ENCODE data around the gene MCEMP1. TPM values are rescaled to one million over a fixed set of nuclear protein-coding genes. Genes with fewer than 3 reads are reported as not detected.
A peak's percentile ranks its signal among the peaks of the same experiment; 100 is the strongest.

MCEMP1 gene
- total and polyA plus RNA-seq, 11 donors, result 0.16 to 1.4 (median 0.54) TPM; not detected in 3

DNA sequence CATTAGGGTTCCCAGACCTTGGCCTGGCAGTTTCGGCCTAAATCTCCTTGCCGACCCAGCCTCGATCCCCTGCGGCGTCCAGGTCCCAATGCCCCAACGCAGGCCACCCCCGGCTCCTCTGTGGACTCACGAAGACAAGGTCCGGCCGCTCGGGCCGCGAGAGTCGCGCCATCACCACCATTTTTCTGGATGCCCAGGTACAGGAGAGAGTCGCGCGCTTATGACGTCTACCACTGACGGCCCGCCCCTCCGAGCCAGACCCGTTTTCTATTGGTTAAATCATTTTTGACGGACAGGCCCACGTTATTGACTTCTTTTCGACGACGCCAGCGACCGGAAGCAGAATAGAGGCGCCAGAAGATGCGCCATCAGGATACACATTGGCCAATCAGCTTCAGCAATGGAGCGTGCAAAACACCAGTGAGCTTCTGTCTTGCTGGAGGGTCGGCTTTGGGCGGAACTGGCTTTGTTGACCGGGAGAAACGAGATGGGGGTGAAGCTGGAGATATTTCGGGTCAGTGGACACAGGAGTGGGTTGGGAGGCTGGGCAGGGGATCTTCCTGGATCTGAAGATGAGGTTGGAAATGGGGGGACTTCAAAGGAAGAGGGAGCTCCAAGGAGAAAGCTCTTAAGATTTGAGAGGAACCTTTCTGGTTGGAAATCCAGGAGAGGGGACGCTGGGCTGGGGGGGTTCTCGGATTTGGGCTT is 47.4 kb upstream of the MCEMP1 start, which contains the start of the genes PET100 and XAB2:
Gene PET100 (plus strand): TSS at position 447 of the 708 bp plus-strand sequence. CDS start 41 bp downstream, at position 488.
Gene XAB2 (minus strand): TSS at position 199 of the 708 bp plus-strand sequence. CDS start 18 bp downstream, at position 181.
- peaks cover 3 to 36% (median 25%) of the 10 kb centered on the region in 12 donors for H3K4me1 ChIP-seq
- no peaks in the 10 kb centered on the region for H3K27me3 ChIP-seq
- intact Hi-C loops (cut with DNase I), result loop anchor here in 1 of 10 donors (5.0 kb wide), 1 partner anchor 562 kb away; the partner anchor contains the start of gene ZNF557
- H3K27ac ChIP-seq, result peak within 1 kb of the TSS in 11 of 12 donors; percentile 53 to 87 (median 78)
- peak; percentile 95 to 98 (median 97) for DNase-seq
- H3K4me3 ChIP-seq, result peak within 1 kb of the TSS; percentile 62 to 100 (median 92)
- H3K36me3 ChIP-seq, result peaks cover 0 to 36% (median 18%) of the 10 kb centered on the region in 9 donors
- no peaks in the 10 kb centered on the region for H3K9me3 ChIP-seq
- peak in 1 of 2 donors; percentile 75 for TF ChIP-seq POLR2A (IDR thresholded peaks at IDR 0.05)
- TF ChIP-seq, protein P1, sequence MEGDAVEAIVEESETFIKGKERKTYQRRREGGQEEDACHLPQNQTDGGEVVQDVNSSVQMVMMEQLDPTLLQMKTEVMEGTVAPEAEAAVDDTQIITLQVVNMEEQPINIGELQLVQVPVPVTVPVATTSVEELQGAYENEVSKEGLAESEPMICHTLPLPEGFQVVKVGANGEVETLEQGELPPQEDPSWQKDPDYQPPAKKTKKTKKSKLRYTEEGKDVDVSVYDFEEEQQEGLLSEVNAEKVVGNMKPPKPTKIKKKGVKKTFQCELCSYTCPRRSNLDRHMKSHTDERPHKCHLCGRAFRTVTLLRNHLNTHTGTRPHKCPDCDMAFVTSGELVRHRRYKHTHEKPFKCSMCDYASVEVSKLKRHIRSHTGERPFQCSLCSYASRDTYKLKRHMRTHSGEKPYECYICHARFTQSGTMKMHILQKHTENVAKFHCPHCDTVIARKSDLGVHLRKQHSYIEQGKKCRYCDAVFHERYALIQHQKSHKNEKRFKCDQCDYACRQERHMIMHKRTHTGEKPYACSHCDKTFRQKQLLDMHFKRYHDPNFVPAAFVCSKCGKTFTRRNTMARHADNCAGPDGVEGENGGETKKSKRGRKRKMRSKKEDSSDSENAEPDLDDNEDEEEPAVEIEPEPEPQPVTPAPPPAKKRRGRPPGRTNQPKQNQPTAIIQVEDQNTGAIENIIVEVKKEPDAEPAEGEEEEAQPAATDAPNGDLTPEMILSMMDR (IDR thresholded peaks at IDR 0.05), result no peak
- WGBS, 4 donors, result 0 to 1% (median 0%) methylated on average over 37 to 40 of the region's 40 CpGs
- peak; percentile 98 to 99 (median 99) for ATAC-seq

DNA sequence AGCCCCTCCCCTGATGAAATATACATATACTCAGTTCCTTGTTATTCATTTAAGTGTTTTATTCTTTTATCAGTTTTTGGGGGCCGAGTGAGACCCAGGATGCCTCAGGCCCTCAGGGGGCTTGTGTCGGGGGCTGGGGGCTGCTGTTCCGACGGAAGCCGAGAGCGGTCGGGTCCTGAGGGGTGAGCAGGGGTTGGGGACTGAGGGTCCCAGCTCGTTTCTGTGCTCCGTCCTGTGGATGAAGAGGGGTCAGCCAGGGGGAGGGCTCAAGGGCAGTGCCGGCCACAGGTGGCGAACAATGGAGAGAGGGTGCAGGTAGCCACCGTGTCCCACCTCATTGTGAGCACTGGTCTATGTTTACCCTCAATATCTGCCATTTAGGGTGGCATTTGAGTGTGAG is 45.3 kb upstream of the MCEMP1 start:
- Histone ChIP-seq H3K4me1 (peaks cover 3 to 47% (median 25%) of the 10 kb centered on the region in 12 donors), H3K27me3 (peaks cover 0 to 12% (median 2%) of the 10 kb centered on the region in 9 donors), H3K36me3 (peaks cover 0 to 18% (median 4%) of the 10 kb centered on the region in 9 donors), H3K4me3 (no peak overlapping the region), H3K9me3 (no peaks in the 10 kb centered on the region), H3K27ac (no peak overlapping the region)
- TF ChIP-seq, protein P1 (IDR thresholded peaks at IDR 0.05), result no peak
- TF ChIP-seq POLR2A (IDR thresholded peaks at IDR 0.05), result no peak
- DNase-seq (no peak), ATAC-seq (no peak)
- intact Hi-C loops (cut with DNase I), result no loop called here
- WGBS, 4 donors, result 83 to 94% (median 93%) methylated on average over 12 of the region's 12 CpGs

DNA sequence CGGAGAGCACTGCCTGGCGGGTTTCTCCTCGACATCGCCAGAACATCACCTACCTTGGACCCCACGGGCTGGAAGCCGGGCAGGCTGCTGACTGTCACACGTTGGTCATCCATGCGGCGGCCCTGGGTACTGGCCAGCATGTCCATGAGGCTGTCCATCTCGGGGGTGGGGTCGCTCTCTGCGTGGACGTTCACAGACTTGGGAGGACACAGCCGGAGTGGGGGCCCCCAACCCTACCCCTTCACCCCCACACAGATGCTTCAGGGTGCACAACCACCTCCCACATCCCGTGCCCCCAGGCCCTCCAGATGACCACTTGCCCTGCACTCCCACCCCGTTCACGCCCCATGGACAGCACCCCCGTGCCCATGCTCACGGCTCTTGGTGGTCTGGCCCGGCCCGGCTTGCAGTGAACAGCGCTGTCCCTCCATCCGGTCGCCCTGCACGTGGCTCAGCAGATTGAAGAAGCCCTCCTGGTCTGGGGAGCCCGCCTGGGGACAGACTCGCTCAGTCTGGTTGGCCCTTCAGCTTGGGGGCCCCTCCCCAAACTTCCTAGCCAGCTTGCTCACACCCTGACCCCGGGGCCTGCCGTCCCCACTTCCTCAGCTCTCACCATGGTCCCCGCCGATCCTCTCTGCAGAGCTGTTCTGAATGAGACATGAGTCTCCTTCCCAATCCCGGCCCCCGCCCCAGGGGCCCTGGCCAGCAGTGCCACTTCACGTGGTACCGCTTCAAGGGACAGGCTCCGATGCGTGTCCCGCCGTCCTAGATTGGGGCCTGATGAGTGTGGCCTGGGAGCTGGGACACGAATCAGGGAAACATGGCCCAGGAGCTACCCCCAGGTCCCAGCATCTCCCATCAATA is 44.3 kb upstream of the MCEMP1 start:
- Histone ChIP-seq H3K4me3 (no peak overlapping the region), H3K27ac (no peak overlapping the region), H3K36me3 (peaks cover 0 to 12% (median 0%) of the 10 kb centered on the region in 9 donors), H3K4me1 (peaks cover 3 to 56% (median 24%) of the 10 kb centered on the region in 12 donors), H3K9me3 (no peaks in the 10 kb centered on the region), H3K27me3 (peaks cover 2 to 22% (median 12%) of the 10 kb centered on the region in 9 donors)
- WGBS, 4 donors, result 91 to 93% (median 92%) methylated on average over 24 to 40 of the region's 40 CpGs
- no peak for DNase-seq
- intact Hi-C loops (cut with DNase I), result no loop called here
- no peak for ATAC-seq
- TF ChIP-seq POLR2A (IDR thresholded peaks at IDR 0.05), result no peak
- TF ChIP-seq, protein P1 (IDR thresholded peaks at IDR 0.05), result no peak
